ENCODE measurements around the gene RSU1.

- no peak for TF ChIP-seq CTCF (IDR thresholded peaks at IDR 0.05)
- TF ChIP-seq POLR2A (IDR thresholded peaks at IDR 0.05), result no peak
These were observed 51.5 kb downstream of the RSU1 start for GRCh38 chr10:16765509-16766375.
